ENCODE measurements around the gene BIRC5.

GRCh38 chr17:78265121-78265520, 51.1 kb downstream of the BIRC5 start:
- TF ChIP-seq, protein P1, sequence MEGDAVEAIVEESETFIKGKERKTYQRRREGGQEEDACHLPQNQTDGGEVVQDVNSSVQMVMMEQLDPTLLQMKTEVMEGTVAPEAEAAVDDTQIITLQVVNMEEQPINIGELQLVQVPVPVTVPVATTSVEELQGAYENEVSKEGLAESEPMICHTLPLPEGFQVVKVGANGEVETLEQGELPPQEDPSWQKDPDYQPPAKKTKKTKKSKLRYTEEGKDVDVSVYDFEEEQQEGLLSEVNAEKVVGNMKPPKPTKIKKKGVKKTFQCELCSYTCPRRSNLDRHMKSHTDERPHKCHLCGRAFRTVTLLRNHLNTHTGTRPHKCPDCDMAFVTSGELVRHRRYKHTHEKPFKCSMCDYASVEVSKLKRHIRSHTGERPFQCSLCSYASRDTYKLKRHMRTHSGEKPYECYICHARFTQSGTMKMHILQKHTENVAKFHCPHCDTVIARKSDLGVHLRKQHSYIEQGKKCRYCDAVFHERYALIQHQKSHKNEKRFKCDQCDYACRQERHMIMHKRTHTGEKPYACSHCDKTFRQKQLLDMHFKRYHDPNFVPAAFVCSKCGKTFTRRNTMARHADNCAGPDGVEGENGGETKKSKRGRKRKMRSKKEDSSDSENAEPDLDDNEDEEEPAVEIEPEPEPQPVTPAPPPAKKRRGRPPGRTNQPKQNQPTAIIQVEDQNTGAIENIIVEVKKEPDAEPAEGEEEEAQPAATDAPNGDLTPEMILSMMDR (IDR thresholded peaks at IDR 0.05; ENCODE audit: insufficient read depth, low read depth, low read length) = no peak
- no peak for TF ChIP-seq EZH2 (IDR thresholded peaks at IDR 0.05; ENCODE audit: insufficient read depth, low read length)

Data from astrocyte (in vitro differentiated cells and primary cell).